GM19438 (cell line): ENCODE results near the gene NDST3.
"Not testable (repeated sequence)": the region's sequence is repeated elsewhere in the genome, so short reads cannot be mapped to it uniquely, and the experiment has no call there.

Experiments
- ATAC-seq: cut with Tn5 transposase; IDR thresholded peaks from one replicate; pipeline ENCODE4 v1.9.1; 2021; ENCODE audit warnings: low read depth; ENCODE audit not compliant: unreplicated experiment

Gene NDST3

DNA sequence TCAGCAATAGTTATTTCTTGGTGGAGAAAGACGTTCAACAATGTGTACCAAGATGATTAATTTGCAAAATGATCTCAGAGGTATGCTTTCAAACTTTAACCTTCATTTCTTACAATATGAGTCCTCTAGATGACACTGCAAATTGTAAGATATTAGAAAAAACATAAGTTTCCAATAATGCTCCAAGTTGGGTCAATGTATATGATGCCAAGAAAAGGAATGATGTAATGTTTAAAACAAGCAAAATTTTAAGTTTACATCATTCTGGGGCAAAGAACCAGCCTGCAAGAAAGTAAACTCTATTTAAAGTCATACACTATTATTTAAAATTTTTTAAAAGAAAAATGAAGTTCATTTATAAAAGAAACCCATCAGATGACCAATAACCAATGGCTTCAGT is 262.4 kb downstream of the NDST3 start:
- no peak for ATAC-seq

- ATAC-seq = not testable (repeated sequence)
Observed at GRCh38 chr4:118299619-118300018, 265.3 kb downstream of the NDST3 start.

DNA sequence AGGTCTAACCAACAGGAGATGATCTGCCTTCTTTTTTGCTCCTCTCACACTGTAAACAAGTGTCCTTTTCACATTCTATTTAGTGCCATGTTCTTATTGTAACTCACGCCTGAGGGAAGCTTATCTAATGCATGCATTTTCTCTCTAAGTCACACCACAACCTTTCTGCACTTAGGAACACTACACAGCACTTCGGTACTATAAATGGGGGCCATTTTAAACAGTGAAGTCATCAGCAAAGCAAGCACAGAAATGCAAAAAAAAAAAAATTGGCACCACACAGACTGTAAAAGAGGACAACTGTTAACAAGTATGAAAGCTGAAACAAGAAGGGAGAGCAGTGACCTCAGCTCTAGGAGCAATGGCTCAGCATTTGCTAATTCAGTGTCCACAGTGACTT is 273.4 kb downstream of the NDST3 start:
- no peak for ATAC-seq
